ENCODE data around the gene SLC35G3.
A peak's percentile ranks its signal among the peaks of the same experiment; 100 is the strongest.

GRCh38 chr17:35242805-35243560 lies 48.8 kb upstream of the SLC35G3 start, which contains the start of gene SLFN5:
- no peak for TF ChIP-seq CTCF (IDR thresholded peaks at IDR 0.05)
- peak; percentile 73 for TF ChIP-seq GABPA (IDR thresholded peaks at IDR 0.05; ENCODE audit: low read depth)
- TF ChIP-seq, protein P1, sequence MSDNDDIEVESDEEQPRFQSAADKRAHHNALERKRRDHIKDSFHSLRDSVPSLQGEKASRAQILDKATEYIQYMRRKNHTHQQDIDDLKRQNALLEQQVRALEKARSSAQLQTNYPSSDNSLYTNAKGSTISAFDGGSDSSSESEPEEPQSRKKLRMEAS (IDR thresholded peaks at IDR 0.05; ENCODE audit: low read depth) = no peak
- TF ChIP-seq TCF12 (IDR thresholded peaks at IDR 0.05) = no peak
- peak; percentile 89 for TF ChIP-seq POLR2AphosphoS5 (IDR thresholded peaks at IDR 0.05; ENCODE audit: low read depth, low read length)
- TF ChIP-seq EP300 (IDR thresholded peaks at IDR 0.05; ENCODE audit: borderline replicate concordance in 1 of 2, low read depth in 1 of 2, low read length in 1 of 2) = no peak
- TF ChIP-seq RAD21 (IDR thresholded peaks at IDR 0.05; ENCODE audit: low read length) = no peak
